Ramos (cell line): ENCODE data around the gene CACNA1D.

Source experiments
- in situ Hi-C: fragments of 300-500 bp; cut with MboI; formaldehyde crosslinking; loops from one replicate; pipeline ENCODE4 v1.14.3; 2022; ENCODE audit warnings: low sequenced_read_pairs; ENCODE audit not compliant: unreplicated experiment

Gene CACNA1D

DNA sequence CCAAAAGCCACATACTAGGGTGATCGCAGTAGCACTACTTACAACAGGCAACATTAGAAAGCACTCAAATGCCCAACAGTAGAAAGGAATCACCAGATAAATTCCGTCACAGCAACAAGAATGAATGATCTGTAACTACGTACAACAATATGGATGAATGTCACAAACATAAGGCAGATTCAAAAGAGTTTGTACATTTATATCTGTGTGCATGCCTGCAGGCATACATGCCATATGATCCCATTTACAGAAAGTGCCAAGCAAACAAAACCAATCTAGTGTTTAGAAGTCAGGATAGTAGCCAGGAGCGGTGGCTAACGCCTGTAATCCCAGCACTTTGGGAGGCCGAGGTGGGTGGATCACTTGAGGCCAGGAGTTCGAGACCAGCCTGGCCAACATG is 355.5 kb downstream of the CACNA1D start:
- in situ Hi-C loops: no loop called here

DNA sequence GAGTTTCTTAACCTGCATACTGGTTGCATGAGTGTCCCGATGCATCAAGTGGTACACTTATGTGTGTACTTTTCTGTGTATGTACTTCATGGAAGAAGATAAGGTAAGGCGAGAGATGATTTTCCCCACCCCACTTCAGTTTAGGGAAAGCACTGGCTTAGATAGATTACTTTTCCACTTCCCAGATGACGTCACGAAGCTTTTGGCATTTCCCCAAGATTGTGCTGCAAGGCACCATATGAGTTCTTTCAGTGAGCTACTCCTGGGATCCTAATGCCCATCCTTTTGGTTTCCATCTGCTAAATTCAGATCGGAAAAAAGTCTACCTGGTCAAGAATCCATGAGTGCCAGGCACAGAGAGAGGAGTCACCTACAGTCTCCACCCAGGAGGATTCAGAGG is 356.5 kb downstream of the CACNA1D start:
- in situ Hi-C loops: no loop called here

DNA sequence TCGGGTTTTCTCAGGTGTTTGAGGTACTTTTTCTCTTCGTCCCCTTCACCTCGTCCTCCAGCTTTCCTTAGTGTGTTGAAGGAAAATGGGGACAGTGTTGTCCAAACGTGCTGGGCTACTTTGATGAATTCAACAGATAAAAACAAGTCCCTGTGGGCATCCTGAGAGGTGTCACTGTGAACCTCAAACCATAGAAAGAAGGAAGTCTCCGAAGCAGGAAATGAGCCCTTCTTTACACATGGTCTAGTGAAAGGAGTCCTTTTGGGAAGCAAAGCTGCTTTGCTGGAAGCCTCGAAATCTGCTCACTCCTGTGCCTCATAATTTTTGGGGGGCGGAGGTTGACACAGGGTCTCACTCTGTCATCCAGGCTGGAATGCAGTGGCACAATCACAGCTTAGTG is 362.6 kb downstream of the CACNA1D start:
- in situ Hi-C loops: no loop called here

DNA sequence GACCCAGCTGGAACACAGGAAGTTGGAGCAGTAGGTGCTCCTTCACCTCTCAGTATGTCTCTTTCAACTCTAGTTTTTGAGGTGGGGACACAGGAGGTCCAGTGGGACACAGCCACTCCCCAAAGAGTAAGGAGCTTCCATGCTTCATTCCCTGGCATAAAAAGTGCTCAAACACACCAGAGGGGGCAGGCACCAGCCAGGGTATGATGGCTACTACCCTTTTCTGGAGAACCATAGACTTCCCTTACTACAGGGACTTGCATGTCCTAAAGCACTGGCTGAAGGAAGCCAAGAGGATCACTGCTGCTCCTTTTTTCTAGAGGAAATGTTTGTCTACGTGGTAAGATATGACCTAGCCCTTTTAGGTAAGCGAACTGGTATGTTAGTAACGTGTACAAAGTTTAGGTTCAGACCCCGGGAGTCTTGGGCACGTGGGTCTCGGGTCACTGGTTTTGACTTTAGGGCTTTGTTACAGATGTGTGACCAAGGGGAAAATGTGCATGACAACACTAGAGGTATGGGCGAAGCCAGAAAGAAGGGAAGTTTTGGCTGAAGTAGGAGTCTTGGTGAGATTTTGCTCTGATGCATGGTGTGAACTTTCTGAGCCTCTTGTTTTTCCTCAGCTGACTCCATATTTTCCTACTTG is 363.8 kb downstream of the CACNA1D start:
- in situ Hi-C loops: no loop called here

DNA sequence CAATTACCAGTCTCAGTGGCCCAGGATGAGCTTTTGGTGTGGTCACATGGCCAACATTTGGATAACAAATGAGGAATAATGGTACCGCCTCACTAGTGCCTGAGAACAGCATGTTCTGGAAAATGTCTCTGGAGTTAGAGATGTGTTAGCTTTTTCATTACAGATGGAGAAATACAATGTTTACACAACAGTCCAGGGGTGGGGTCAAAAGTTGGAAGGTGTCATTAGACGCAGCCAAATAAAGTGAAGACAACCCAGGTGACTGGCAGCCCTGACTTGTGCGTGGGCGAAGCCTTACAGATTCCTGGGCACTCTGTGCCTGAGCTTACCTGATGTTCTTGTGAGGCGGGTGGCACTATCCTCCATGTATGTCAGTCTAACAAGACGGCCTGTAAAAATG is 364.8 kb downstream of the CACNA1D start:
- in situ Hi-C loops: no loop called here

DNA sequence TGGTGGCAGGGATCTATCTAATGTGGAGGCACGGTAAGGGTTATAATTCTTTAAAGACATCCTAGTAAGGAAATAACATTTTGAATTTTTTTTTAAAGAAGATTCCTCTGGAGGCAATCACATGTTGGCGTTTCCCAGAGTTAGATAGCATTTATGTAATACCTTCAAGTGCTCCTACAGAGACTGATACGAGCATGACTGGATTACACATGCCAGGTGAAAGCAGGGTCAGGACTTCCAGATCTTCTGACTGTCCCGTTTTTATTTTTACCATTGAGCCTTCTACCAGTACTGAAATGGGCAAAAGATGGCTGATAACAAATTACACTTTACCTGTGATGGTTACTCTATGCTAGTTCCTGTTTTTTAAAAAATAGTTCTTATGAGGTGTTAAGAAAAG is 365.8 kb downstream of the CACNA1D start:
- in situ Hi-C loops: no loop called here

DNA sequence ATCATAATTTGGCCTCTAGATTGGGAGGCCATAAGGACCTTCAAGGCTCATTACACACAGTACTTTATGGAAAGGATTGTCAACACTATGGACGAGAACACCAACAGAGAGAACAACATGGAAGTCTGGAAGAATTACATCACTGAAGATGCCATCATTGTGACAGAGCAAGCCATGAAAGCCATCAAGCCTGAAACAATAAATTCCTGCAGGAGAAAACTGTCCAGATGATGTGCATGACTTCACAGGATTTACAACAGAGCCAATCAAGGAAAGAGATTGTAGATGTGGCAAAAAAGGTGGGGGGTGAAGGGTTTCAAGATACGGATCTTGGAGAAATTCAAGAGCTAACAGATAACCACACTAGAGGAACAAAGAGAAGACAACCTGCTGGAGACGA is 367.8 kb downstream of the CACNA1D start:
- in situ Hi-C loops: no loop called here

DNA sequence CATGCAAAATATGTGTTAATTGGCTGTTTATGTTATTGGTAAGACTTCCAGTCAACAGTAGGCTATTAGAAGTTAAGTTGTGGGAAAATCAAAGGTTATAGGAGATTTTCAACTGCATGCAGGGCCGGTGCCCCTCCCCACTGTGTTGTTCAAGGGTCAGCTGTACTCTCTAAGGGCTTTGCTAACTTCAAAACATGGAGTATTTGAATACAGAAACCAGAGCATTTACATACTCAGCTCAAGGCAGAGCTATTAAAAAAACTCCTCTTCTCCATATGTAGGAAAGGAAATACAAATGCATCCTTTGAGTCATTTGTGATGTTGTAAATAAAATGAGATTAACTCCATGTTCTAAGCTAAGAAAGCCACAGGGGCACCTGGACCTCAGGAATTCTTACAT is 368.7 kb downstream of the CACNA1D start:
- in situ Hi-C loops: no loop called here
